ENCODE measurements around the gene ACTG1. TPM values are rescaled to one million over a fixed set of nuclear protein-coding genes. Genes with fewer than 3 reads are reported as not detected.

The ACTG1 gene
- total RNA-seq, 1 donor from 2014 or later, result 2,123 TPM

GRCh38 chr17:81545160-81545949, 32.8 kb upstream of the ACTG1 start:
- DNase-seq, result no peak

GRCh38 chr17:81544281-81544974, 31.8 kb upstream of the ACTG1 start:
- no peak for DNase-seq

DNA sequence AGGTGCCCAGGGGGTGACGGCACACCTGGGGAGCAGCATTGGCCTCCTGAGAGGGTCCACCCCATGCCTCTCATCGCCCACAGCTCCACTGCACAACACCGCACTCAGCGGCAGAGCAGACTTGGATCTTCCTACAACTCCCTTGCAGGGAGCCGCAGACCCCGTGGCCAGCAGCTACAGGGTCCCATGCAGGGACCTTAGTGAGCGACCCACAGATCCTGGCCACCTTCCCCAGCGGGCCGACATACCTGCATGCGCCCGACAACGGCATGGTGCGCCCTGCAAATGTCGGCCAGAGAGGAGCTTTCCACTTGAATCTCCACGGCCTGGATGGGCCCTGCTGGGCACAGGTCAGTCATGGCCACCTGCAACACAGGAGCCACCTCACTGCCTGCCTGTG, 31.2 kb upstream of the ACTG1 start:
- DNase-seq, result no peak

- no peak for DNase-seq
Measured at GRCh38 chr17:81543339-81543675, 30.7 kb upstream of the ACTG1 start.

- no peak for DNase-seq
Measured at GRCh38 chr17:81542431-81543338, 30.1 kb upstream of the ACTG1 start.

DNA sequence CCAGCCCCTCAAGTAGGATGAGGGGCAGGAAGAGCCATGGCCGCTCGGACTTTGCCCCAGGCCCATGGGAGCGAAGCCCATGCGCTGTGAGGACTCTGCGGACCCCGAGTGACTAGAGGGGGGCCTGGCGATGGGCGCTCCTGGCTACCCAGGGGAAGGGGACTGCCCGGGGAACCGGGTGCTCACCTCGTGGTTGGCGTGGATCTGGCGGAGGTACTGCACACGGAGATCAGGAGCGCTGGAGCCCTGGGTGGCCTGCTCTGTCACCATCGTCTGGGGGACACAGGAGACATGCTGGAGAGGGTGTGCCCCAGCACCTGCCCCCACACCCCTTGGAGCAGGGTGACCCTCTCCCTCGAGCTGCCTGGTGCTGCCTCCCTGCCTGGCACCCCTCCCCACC, 28.5 kb upstream of the ACTG1 start:
- DNase-seq, result no peak

DNA sequence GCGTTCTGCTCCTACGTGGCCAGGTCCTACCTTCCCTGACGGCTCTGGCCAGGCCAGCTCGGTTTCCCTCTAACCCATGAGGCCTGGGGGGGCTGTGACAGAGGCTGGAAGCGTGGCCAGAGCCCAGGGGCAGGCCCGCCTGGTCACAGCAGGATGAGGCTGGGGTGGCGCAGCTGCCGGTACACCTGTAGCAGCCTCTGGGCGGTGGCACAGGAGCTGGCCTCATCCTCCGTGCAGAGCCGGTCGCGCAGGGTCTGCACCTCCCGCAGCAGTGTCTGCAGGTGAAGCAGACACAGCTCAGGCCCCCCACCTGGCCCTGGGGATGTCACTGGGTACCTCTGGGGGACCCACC, 28.1 kb upstream of the ACTG1 start:
- no peak for DNase-seq

DNA sequence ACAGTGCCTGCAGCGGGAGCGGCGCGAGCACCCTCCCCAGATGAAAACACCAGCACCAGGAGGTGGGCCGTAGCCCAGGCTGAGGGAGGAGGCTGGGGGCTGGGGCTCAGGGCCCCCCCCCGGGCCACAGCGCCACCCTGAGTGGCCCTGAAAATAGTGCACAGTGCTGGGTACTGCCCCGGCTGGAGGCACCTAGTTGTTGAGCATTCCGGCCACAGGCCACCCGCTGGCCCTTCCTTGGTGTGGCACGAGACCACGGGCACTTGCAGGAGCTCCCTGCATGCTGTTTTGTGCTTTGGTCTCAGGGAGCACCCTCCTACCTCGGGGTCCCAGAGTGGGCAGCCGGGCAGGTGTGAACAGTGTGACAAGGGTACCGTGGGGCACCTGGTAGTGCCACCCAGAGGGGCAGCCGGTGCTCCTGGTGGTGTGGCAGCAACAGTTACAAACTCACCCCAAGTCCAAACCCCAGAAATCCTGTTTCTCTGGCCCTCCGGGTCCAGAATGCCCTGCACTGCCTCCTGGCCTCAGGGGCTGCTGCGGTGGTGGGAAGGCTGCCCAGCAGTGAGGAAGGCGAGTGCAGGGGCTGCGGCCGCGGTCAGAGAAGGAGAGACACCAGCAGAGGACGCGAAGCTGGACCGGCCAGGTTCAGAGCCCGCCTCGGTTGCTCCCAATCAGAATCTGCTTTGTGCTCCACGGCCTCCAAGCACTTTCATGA, 27.5 kb upstream of the ACTG1 start:
- no peak for DNase-seq

- DNase-seq, result no peak
Measured at GRCh38 chr17:81539571-81539900, 26.9 kb upstream of the ACTG1 start.

DNA sequence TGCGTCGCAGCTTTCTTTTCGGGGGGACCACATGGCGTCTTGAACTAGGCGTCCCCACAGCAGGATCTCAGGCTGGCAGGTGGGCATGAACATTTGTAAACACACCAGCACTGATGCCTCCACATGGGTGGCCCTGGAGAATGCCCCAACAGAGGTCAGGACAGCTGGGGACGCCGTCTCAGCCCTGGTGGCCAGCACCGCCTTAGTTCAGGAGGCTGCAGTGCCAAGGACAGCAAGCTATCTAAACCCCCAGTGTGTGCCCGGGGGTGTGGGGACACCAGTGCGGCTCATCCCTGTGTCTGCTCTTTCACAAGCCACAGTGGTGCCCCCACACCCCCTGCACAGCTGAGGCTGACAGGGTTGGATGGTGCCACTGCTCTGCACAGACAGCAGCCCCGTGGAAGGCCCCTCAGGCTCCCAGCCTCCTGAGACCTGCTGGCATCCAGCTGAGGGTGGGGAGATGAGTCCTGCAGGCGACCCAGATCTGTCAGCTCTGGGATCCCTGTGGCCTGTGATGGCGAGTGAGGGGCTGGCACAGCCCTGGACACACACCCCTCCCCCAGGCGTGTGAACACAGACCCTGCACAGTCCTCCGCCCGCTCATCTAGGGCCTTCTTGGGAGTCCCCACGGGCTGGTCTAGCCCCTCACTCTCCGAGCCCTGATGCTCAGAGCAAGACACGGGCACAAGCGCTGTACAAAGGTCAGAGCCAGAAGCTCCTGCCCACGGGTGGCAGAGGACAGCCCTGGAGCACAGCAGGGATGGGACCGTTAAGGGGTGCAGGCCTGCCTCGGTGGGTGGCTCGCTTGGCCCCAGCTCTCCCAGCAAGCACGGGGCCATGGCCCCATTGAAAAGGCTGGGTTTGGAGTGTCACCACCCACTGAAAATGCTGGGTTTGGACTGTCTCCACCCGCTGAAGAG, 26.3 kb upstream of the ACTG1 start:
- DNase-seq, result no peak

DNA sequence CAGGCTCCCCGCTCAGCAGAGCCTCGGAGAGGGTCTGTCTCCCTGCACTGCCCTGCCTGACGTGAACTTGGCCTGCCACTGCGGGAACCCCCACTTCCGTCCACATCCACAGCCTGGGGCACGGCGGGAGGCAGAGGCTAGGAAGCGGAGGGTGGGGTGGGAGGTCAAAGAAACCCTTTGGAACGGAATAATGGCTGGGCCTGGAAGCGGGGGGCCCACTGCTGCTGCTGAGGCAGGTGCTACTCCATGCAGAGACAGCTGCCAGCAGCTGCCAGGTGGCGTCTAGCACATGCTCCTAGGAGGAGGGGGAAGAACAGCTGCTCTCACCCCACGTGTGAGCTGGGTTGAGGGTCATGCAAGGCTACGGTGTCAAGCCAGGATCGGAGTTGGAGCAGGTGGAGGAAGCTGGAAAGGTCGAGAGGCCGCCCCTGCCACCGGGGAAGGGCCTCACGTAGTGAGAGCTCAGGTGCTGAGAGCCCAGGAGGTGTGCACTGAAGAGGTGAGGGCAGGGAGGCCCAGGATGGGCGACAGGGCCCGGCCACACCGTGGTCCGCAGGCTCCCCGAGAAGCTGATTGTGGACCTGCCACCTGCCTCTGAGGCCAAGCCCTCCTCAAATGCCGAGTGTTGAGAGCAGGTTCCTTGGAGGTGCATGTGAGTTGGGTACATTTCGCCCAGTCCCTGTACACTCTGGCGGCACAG, 25.4 kb upstream of the ACTG1 start:
- DNase-seq, result no peak

- DNase-seq, result no peak
Measured at GRCh38 chr17:81537343-81537855, 24.8 kb upstream of the ACTG1 start.

- no peak for DNase-seq
Measured at GRCh38 chr17:81536299-81537290, 24.0 kb upstream of the ACTG1 start.

DNA sequence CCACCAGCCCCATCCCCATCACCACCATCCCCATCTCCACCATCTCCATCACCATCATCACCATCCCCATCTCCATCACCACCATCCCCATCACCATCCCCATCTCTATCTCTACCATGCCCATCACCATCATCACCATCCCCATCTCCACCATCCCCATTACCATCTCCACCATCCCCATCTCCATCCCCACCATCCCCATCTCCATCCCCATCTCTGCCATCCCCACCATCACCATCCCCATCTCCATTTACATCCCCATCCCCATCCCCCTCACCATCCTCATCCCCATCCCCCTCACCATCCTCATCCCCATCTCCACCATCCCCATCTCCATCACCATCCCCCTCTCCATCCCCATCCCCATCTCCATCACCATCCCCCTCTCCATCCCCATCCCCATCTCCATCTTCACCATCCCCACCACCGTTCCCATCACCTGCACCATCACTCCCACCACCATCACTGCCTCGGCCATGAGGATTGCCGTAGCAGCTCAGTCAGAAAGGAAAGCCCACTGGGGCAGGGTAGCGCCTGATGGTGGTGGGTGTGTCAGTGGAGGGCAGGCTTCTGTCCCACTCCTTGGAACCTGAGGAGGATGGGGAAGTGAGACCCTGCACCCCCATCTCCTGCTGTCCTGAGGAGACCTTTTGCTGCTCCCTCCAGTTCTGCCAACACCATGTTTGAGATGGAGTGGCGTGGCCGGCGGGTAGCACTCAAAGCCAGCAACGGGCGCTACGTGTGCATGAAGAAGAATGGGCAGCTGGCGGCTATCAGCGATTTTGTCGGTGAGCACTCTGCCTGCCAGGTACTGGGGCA, 23.1 kb upstream of the ACTG1 start:
- no peak for DNase-seq

DNA sequence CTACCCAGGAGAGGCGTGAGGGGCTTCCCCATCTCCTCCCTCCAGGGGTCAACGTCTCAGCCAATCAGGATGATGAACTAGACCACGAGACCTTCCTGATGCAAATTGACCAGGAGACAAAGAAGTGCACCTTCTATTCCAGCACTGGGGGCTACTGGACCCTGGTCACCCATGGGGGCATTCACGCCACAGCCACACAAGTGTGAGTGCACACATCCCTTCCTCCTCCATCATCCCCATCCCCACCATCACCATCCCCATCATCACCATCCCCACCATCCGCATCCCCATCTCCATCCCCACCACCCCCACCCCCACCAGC, 22.4 kb upstream of the ACTG1 start:
- DNase-seq, result no peak

GRCh38 chr17:81534157-81535006, 21.8 kb upstream of the ACTG1 start:
- no peak for DNase-seq

DNA sequence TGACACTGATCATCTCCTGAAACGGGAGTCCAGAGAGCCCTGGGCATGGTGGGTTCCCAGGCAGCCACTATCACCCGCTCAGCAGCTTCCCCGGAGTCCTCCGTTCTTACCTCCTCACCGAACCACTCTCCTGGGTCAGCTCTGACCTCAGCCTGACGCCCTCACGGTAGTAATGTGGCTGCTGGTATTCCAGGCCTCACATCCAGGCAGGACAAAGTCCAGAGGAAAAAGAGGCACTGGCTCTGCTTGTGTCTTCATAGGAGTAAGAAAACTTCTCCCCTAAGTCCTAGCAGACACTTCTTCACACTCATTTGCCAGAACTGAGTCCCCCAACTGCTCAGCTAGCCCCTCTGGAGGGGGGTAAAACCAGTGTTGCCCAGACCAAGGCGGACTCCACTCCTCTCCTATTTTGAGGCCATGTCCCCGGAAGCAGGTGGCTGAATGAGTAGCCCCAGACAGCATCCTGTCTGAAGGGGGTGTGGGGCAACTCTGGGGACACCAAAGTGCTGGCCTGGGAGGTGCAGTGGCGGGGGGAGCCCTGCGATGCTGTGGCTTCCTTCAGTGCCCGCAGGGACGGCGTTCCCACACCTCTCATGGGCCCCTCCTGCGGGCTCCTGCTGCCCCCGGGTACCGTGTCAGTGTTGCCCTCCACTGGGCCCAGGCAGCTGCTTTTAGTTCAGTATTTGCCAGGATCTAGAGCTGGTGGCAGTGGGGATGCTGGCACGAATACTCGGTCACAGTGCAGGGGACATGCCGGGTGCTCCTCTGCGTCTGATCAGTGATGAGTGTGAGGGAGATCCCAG, 20.9 kb upstream of the ACTG1 start:
- DNase-seq, result no peak

All from skin of body (tissue), 2 donors.